CD14-positive monocyte (primary cell): Measurements from ENCODE around the gene ENTPD7. TPM values are rescaled to one million over a fixed set of nuclear protein-coding genes. Genes with fewer than 3 reads are reported as not detected.

Experiments
- DNase-seq, 3 donors: peaks; one replicate each; pipeline ENCODE4 v3.0.0-alpha.2; 2011 to 2022
- H2AFZ ChIP-seq: 2 replicates; pipeline ENCODE4 v1.6.0; 2012; ENCODE audit warnings: mild to moderate bottlenecking, low read depth, low read length, inconsistent platforms; ENCODE audit not compliant: insufficient read depth, poor library complexity, severe bottlenecking
- H3K27ac ChIP-seq, 2 donors: 1 replicate in 1 of 2; 2 replicates in 1 of 2; pipeline ENCODE4 v1.5.1; 2012 to 2013; ENCODE audit warnings: low read length in 2 of 2, control low read depth in 1 of 2, inconsistent platforms in 1 of 2, low read depth in 1 of 2, mild to moderate bottlenecking in 1 of 2
- H3K27me3 ChIP-seq, 2 donors: one replicate each; pipeline versions ENCODE4 v1.6.0 to v1.6.1; 2011 to 2013; ENCODE audit warnings: low read length in 2 of 2; ENCODE audit not compliant: control insufficient read depth in 2 of 2, insufficient read depth in 2 of 2
- H3K36me3 ChIP-seq, 2 donors: replicated peaks in 1 of 2; 1 replicate in 1 of 2; 2 replicates in 1 of 2; pipeline versions ENCODE4 v1.5.1 to v1.6.1; 2012 to 2013; ENCODE audit warnings: low read length in 2 of 2, control low read depth in 1 of 2, inconsistent platforms in 1 of 2, mild to moderate bottlenecking in 1 of 2; ENCODE audit not compliant: insufficient read depth in 2 of 2, control insufficient read depth in 1 of 2
- H3K4me1 ChIP-seq, 2 donors: 1 replicate in 1 of 2; 2 replicates in 1 of 2; pipeline versions ENCODE4 v1.5.1 to v1.6.1; 2012 to 2013; ENCODE audit warnings: low read length in 2 of 2, control low read depth in 1 of 2, inconsistent platforms in 1 of 2, mild to moderate bottlenecking in 1 of 2, moderate library complexity in 1 of 2; ENCODE audit not compliant: insufficient read depth in 2 of 2, control insufficient read depth in 1 of 2
- H3K4me2 ChIP-seq: replicated peaks from 2 replicates; pipeline ENCODE3; 2012; ENCODE audit warnings: low read length, moderate library complexity, mild to moderate bottlenecking; ENCODE audit not compliant: poor library complexity, severe bottlenecking; ENCODE audit errors: extremely low read depth
- H3K4me3 ChIP-seq, 3 experiments: fragments of 200-600 bp in 1 of 3; sonication (generic) in 1 of 3; replicated peaks in 1 of 3; 1 replicate in 2 of 3; 2 replicates in 1 of 3; pipeline ENCODE4 v1.5.1; 2011 to 2013; ENCODE audit warnings: low read length in 3 of 3, mild to moderate bottlenecking in 3 of 3, control low read depth in 2 of 3, low read depth in 2 of 3, inconsistent platforms in 1 of 3, moderate library complexity in 1 of 3
- H3K79me2 ChIP-seq: 2 replicates; pipeline ENCODE4 v1.6.0; 2012; ENCODE audit warnings: mild to moderate bottlenecking, control low read depth, inconsistent platforms, low read length, moderate library complexity; ENCODE audit not compliant: insufficient read depth
- H3K9ac ChIP-seq: 2 replicates; pipeline ENCODE4 v1.6.0; 2017; ENCODE audit warnings: low read length, mild to moderate bottlenecking; ENCODE audit not compliant: insufficient read depth, poor library complexity, severe bottlenecking
- H3K9me3 ChIP-seq, 2 donors: replicated peaks in 1 of 2; 1 replicate in 1 of 2; 2 replicates in 1 of 2; pipeline versions ENCODE4 v1.5.1 to v1.6.1; 2012 to 2013; ENCODE audit warnings: low read length in 2 of 2, control low read depth in 1 of 2; ENCODE audit not compliant: control insufficient read depth in 1 of 2, insufficient read depth in 1 of 2
- H4K20me1 ChIP-seq: 2 replicates; pipeline ENCODE4 v1.6.0; 2012; ENCODE audit warnings: mild to moderate bottlenecking, low read length, control low read depth, moderate library complexity; ENCODE audit not compliant: insufficient read depth
- H3K27ac Mint-ChIP-seq, 7 donors: one replicate each; pipeline ENCODE4 v1.8.0; 2020; ENCODE audit warnings: mild to moderate bottlenecking in 7 of 7, mixed read lengths in 7 of 7, moderate library complexity in 6 of 7, inconsistent platforms in 2 of 7
- H3K27me3 Mint-ChIP-seq, 3 donors: one replicate each; pipeline ENCODE4 v1.8.0; 2021 to 2022; ENCODE audit warnings: low read depth in 3 of 3, mild to moderate bottlenecking in 3 of 3, mixed read lengths in 3 of 3, moderate library complexity in 3 of 3, inconsistent platforms in 1 of 3
- H3K36me3 Mint-ChIP-seq, 2 donors: one replicate each; pipeline ENCODE4 v1.8.0; 2020; ENCODE audit warnings: mixed read lengths in 2 of 2, inconsistent platforms in 1 of 2, mild to moderate bottlenecking in 1 of 2
- H3K4me1 Mint-ChIP-seq: one replicate; pipeline ENCODE4 v1.8.0; 2020; ENCODE audit warnings: mild to moderate bottlenecking, mixed read lengths
- H3K4me3 Mint-ChIP-seq, 2 donors: one replicate each; pipeline ENCODE4 v1.8.0; 2020; ENCODE audit warnings: mild to moderate bottlenecking in 2 of 2, mixed read lengths in 2 of 2, moderate library complexity in 1 of 2
- H3K9me3 Mint-ChIP-seq, 7 donors: one replicate each; pipeline ENCODE4 v1.8.0; 2020 to 2022; ENCODE audit warnings: mixed read lengths in 7 of 7, mild to moderate bottlenecking in 6 of 7, moderate library complexity in 6 of 7, inconsistent platforms in 2 of 7
- CTCF ChIP-seq: fragments of 200-600 bp; IDR thresholded peaks from one replicate; pipeline ENCODE4 v1.8.0; 2022; ENCODE audit warnings: antibody characterized with exemption, mild to moderate bottlenecking
- WGBS: methylation state at CpG from one replicate; pipeline ENCODE4 v1.1.5; 2013; ENCODE audit warnings: missing lambda C conversion rate; ENCODE audit not compliant: insufficient coverage; 5-methylcytosine and 5-hydroxymethylcytosine counted together
- intact Hi-C, 2 donors: fragments of 100-400 bp; cut with micrococcal nuclease; formaldehyde crosslinking; loops; one replicate each; pipeline versions ENCODE4 v1.15.0 to v1.15.1; 2023
- polyA plus RNA-seq, 3 donors: library from polyadenylated mRNA; depleted of rRNA in 1 of 3; unstranded in 2 of 3; stranded (reverse) in 1 of 3; fragments of 300-500 nt in 2 of 3; fragments of >200 nt in 1 of 3; fragmentation: Illumina TruSeq in 2 of 3; gene quantifications; 1 replicate in 2 of 3; 2 replicates in 1 of 3; pipeline ENCODE4 v1.2.3, GENCODE V29; 2012 to 2021

Gene ENTPD7
- polyA plus RNA-seq, 3 donors = 1.2 to 2.9 (median 2.2) TPM

GRCh38 chr10:99700649-99701048, 41.3 kb downstream of the ENTPD7 start:
- Histone ChIP-seq H3K9me3 (no peaks in the 10 kb centered on the region), H3K79me2 (no peaks in the 10 kb centered on the region), H4K20me1 (no peaks in the 10 kb centered on the region), H3K27me3 (no peaks in the 10 kb centered on the region), H3K36me3 (peaks cover 69 to 98% of the 10 kb centered on the region in 2 donors), H2AFZ (no peak overlapping the region), H3K4me1 (no peaks in the 10 kb centered on the region), H3K9ac (no peak overlapping the region), H3K27ac (no peak overlapping the region), H3K4me3 (no peak overlapping the region), H3K4me2 (no peak overlapping the region)
- no peak for TF ChIP-seq CTCF
- no peaks in the 10 kb centered on the region for H3K4me1 Mint-ChIP-seq
- intact Hi-C loops = no loop called here
- no peak overlapping the region for H3K4me3 Mint-ChIP-seq
- H3K9me3 Mint-ChIP-seq = no peaks in the 10 kb centered on the region
- peaks cover 0 to 2% (median 0%) of the 10 kb centered on the region in 3 donors for H3K27me3 Mint-ChIP-seq
- no peak for DNase-seq
- 100% methylated on average over 1 of the region's 4 CpGs for WGBS
- H3K27ac Mint-ChIP-seq = peak overlapping the region in 1 of 7 donors; percentile 20
- peaks cover 81 to 94% of the 10 kb centered on the region in 2 donors for H3K36me3 Mint-ChIP-seq

DNA sequence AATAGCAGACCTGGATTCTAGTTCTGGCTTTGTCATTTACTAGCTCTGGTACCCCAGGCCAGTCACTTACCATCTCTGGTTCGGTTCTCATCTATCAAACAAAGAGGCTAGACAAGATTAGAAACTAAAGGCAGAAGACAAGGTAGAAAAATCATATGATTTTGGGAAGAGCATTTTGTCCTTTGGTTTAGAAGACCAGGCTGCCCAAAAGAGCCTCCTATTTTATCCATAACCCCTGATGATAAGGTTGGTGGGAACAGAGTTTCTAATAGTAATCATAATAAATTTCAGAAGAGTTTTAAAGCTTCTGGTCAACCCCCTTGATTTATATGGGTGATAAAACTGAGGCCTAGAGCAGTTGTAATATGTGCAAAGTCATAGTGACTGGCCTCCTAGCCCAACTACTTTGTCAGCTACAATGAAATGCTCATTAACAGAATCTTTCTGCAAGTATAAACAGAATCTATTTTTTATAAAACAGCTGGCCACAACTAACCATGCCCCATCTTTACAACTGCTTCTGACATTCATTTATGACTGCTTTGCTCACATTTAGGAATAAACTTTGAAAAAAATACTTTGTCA, 49.2 kb downstream of the ENTPD7 start:
- H3K4me1 Mint-ChIP-seq = peaks cover 2% of the 10 kb centered on the region
- no peak overlapping the region for H3K4me3 Mint-ChIP-seq
- intact Hi-C loops = no loop called here
- Histone ChIP-seq H3K36me3 (peaks cover 47 to 97% of the 10 kb centered on the region in 2 donors), H3K4me1 (no peaks in the 10 kb centered on the region), H3K27ac (no peak overlapping the region), H3K4me2 (no peak overlapping the region), H3K9me3 (no peaks in the 10 kb centered on the region), H4K20me1 (no peaks in the 10 kb centered on the region), H2AFZ (no peak overlapping the region), H3K4me3 (no peak overlapping the region), H3K27me3 (no peaks in the 10 kb centered on the region), H3K9ac (no peak overlapping the region), H3K79me2 (no peaks in the 10 kb centered on the region)
- H3K27ac Mint-ChIP-seq = peak overlapping the region in 1 of 7 donors; percentile 20
- no peaks in the 10 kb centered on the region for H3K27me3 Mint-ChIP-seq
- no peak for DNase-seq
- TF ChIP-seq CTCF = no peak
- H3K36me3 Mint-ChIP-seq = peaks cover 64 to 73% of the 10 kb centered on the region in 2 donors
- no peaks in the 10 kb centered on the region for H3K9me3 Mint-ChIP-seq
- no CpG with 5 or more reads among the region's 1 CpG for WGBS
